ENCODE measurements around the gene TSC2.

DNA sequence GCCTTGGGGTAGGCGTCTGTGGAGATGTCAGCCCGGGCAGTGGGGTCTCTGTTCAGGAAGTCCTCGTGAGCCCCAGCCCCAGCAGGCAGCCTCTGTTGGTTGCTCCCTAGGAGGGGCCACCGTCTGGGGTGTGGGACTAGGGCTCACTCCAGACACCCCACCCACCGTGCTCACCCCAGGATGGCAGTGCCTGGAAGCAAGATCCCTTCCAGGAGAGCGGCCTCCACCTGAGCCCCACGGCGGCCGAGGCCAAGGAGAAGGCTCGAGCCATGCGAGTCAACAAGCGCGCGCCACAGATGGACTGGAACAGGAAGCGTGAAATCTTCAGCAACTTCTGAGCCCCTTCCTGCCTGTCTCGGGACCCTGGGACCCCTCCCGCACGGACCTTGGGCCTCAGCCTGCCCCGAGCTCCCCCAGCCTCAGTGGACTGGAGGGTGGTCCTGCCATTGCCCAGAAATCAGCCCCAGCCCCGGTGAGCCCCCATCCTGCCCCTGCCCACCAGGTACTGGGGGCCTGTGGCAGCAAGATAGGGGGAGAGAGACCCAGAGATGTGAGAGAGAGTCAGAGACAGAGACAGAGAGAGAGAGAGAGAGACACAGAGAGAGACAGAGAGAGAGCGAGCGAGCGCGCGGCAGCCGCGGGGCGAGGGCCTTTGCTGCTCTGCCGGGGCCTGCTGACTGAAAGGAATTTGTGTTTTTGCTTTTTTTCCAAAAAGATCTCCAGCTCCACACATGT, 10.0 kb upstream of the TSC2 start:
- no peak for TF ChIP-seq POLR2A (IDR thresholded peaks at IDR 0.05)
- TF ChIP-seq, protein P1, sequence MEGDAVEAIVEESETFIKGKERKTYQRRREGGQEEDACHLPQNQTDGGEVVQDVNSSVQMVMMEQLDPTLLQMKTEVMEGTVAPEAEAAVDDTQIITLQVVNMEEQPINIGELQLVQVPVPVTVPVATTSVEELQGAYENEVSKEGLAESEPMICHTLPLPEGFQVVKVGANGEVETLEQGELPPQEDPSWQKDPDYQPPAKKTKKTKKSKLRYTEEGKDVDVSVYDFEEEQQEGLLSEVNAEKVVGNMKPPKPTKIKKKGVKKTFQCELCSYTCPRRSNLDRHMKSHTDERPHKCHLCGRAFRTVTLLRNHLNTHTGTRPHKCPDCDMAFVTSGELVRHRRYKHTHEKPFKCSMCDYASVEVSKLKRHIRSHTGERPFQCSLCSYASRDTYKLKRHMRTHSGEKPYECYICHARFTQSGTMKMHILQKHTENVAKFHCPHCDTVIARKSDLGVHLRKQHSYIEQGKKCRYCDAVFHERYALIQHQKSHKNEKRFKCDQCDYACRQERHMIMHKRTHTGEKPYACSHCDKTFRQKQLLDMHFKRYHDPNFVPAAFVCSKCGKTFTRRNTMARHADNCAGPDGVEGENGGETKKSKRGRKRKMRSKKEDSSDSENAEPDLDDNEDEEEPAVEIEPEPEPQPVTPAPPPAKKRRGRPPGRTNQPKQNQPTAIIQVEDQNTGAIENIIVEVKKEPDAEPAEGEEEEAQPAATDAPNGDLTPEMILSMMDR (IDR thresholded peaks at IDR 0.05), result no peak
